HepG2 (cell line): ENCODE measurements around the gene IQCC. TPM values are rescaled to one million over a fixed set of nuclear protein-coding genes. Genes with fewer than 3 reads are reported as not detected.

Experiments used
- FOXA1 ChIP-seq, 2 experiments: fragments of 450-650 bp in 1 of 2; sonication (generic) in 1 of 2; formaldehyde crosslinking in 1 of 2; IDR thresholded peaks; 2 replicates each; pipeline versions ENCODE4 v1.4.0 to v1.6.1; 2016 to 2020; ENCODE audit warnings: missing genetic modification reagents in 1 of 2
- FOXA3 ChIP-seq: IDR thresholded peaks from 2 replicates; pipeline ENCODE4 v1.6.1; 2016; ENCODE audit warnings: missing genetic modification reagents, missing compliant biosample characterization
- HOMEZ ChIP-seq: IDR thresholded peaks from 2 replicates; pipeline ENCODE4 v1.6.1; 2016; ENCODE audit warnings: low read depth
- HOXA3 ChIP-seq: sonication (generic); formaldehyde crosslinking; IDR thresholded peaks from 2 replicates; pipeline ENCODE4 v1.5.0; 2020; ENCODE audit warnings: missing genetic modification reagents
- JUNB ChIP-seq: sonication (generic); formaldehyde crosslinking; IDR thresholded peaks from 2 replicates; pipeline ENCODE4 v1.8.0; 2022; ENCODE audit warnings: missing genetic modification reagents, mild to moderate bottlenecking, borderline replicate concordance
- KLF13 ChIP-seq: sonication (generic); formaldehyde crosslinking; IDR thresholded peaks from 2 replicates; pipeline ENCODE4 v1.4.0; 2020; ENCODE audit warnings: mild to moderate bottlenecking, missing genetic modification reagents
- MEF2D ChIP-seq: sonication (generic); formaldehyde crosslinking; IDR thresholded peaks from 2 replicates; pipeline ENCODE4 v1.5.1; 2020; ENCODE audit warnings: mild to moderate bottlenecking, missing genetic modification reagents
- MLLT10 ChIP-seq: sonication (generic); formaldehyde crosslinking; IDR thresholded peaks from 2 replicates; pipeline ENCODE4 v1.4.0; 2020; ENCODE audit warnings: missing genetic modification reagents
- MLX ChIP-seq: IDR thresholded peaks from 2 replicates; pipeline ENCODE4 v1.6.1; 2016
- MXI1 ChIP-seq: IDR thresholded peaks from 3 replicates; pipeline ENCODE4 v1.6.1; 2012; ENCODE audit warnings: low read depth, low read length, inconsistent platforms, borderline replicate concordance
- TSC22D2 ChIP-seq: sonication (generic); formaldehyde crosslinking; IDR thresholded peaks from 2 replicates; pipeline ENCODE4 v1.5.1; 2020; ENCODE audit warnings: missing genetic modification reagents, mild to moderate bottlenecking, borderline replicate concordance
- YEATS2 ChIP-seq: sonication (generic); formaldehyde crosslinking; IDR thresholded peaks from 2 replicates; pipeline ENCODE4 v1.4.0; 2020; ENCODE audit warnings: missing genetic modification reagents, borderline replicate concordance
- ZBED4 ChIP-seq: sonication (generic); formaldehyde crosslinking; IDR thresholded peaks from 2 replicates; pipeline ENCODE4 v1.4.0; 2020; ENCODE audit warnings: missing genetic modification reagents, borderline replicate concordance
- ZNF10 ChIP-seq: sonication (generic); formaldehyde crosslinking; IDR thresholded peaks from 2 replicates; pipeline ENCODE4 v1.4.0; 2020; ENCODE audit warnings: mild to moderate bottlenecking, low read depth, missing genetic modification reagents, borderline replicate concordance
- ZNF256 ChIP-seq: sonication (generic); formaldehyde crosslinking; conservative IDR thresholded peaks from 2 replicates; pipeline ENCODE4 v1.4.0; 2020; ENCODE audit warnings: missing genetic modification reagents
- ZNF572 ChIP-seq: sonication (generic); formaldehyde crosslinking; IDR thresholded peaks from 2 replicates; pipeline ENCODE4 v1.5.1; 2020; ENCODE audit warnings: mild to moderate bottlenecking, missing genetic modification reagents
- polyA plus RNA-seq, 8 experiments: library from polyadenylated mRNA; depleted of rRNA in 3 of 8; stranded (reverse) in 7 of 8; unstranded in 1 of 8; fragments of >200 nt; fragmentation: Illumina TruSeq in 4 of 8; extraction: Trizol in 4 of 8; gene quantifications; 2 replicates each; pipeline versions ENCODE4 v1.2.1 to v1.2.3, GENCODE V29; 2011 to 2016; ENCODE audit warnings: low read depth in 4 of 8, missing spikeins in 1 of 8, mixed read lengths in 1 of 8; ENCODE audit not compliant: insufficient read depth in 1 of 8
- total RNA-seq, 5 experiments: library from RNA; depleted of rRNA; stranded (reverse); fragments of >200 nt; fragmentation: Illumina TruSeq; extraction: Trizol; gene quantifications; 2 replicates each; pipeline ENCODE4 v1.2.3, GENCODE V29; 2016; ENCODE audit warnings: low read depth in 1 of 5
- TF ChIP-seq, protein P1 (sequence below): sonication (generic); formaldehyde crosslinking; IDR thresholded peaks from 2 replicates; pipeline ENCODE4 v1.8.0; 2022; ENCODE audit warnings: mild to moderate bottlenecking, missing genetic modification reagents, moderate library complexity
- TF ChIP-seq, protein P2 (sequence below): sonication (generic); formaldehyde crosslinking; conservative IDR thresholded peaks from 2 replicates; pipeline ENCODE4 v1.4.0; 2020; ENCODE audit warnings: mild to moderate bottlenecking, missing genetic modification reagents, moderate library complexity

Gene IQCC
- total and polyA plus RNA-seq, 2 of the 13 experiments (the other 11 are each of a cell fraction or from before 2014, with no cell fraction given) = 1.7 to 3.0 TPM

- no peak for TF ChIP-seq ZNF10 (CRISPR knock-in tag)
- TF ChIP-seq MXI1 = peak; percentile 94; the same call in 2 of the 3 replicates
- no peak for TF ChIP-seq TSC22D2 (CRISPR knock-in tag)
- TF ChIP-seq FOXA1 (IDR thresholded peaks at IDR 0.05) = no peak
- TF ChIP-seq FOXA1 (CRISPR knock-in tag; IDR thresholded peaks at IDR 0.05) = no peak
- no peak for TF ChIP-seq ZBED4 (CRISPR knock-in tag)
- TF ChIP-seq HOMEZ (CRISPR knock-in tag) = no peak
- no peak for TF ChIP-seq ZNF256
- TF ChIP-seq MEF2D (CRISPR knock-in tag) = no peak
- TF ChIP-seq, protein P1, sequence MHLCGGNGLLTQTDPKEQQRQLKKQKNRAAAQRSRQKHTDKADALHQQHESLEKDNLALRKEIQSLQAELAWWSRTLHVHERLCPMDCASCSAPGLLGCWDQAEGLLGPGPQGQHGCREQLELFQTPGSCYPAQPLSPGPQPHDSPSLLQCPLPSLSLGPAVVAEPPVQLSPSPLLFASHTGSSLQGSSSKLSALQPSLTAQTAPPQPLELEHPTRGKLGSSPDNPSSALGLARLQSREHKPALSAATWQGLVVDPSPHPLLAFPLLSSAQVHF (CRISPR knock-in tag) = 0 out of 2 replicates have a peak, but pooled peaks have one; percentile 39
- 0 out of 2 replicates have a peak, but pooled peaks have one; percentile 16 for TF ChIP-seq FOXA3 (CRISPR knock-in tag)
- TF ChIP-seq MLLT10 (CRISPR knock-in tag) = no peak
- TF ChIP-seq ZNF572 (CRISPR knock-in tag) = no peak
- peak; percentile 79 for TF ChIP-seq YEATS2 (CRISPR knock-in tag)
- TF ChIP-seq, protein P2, sequence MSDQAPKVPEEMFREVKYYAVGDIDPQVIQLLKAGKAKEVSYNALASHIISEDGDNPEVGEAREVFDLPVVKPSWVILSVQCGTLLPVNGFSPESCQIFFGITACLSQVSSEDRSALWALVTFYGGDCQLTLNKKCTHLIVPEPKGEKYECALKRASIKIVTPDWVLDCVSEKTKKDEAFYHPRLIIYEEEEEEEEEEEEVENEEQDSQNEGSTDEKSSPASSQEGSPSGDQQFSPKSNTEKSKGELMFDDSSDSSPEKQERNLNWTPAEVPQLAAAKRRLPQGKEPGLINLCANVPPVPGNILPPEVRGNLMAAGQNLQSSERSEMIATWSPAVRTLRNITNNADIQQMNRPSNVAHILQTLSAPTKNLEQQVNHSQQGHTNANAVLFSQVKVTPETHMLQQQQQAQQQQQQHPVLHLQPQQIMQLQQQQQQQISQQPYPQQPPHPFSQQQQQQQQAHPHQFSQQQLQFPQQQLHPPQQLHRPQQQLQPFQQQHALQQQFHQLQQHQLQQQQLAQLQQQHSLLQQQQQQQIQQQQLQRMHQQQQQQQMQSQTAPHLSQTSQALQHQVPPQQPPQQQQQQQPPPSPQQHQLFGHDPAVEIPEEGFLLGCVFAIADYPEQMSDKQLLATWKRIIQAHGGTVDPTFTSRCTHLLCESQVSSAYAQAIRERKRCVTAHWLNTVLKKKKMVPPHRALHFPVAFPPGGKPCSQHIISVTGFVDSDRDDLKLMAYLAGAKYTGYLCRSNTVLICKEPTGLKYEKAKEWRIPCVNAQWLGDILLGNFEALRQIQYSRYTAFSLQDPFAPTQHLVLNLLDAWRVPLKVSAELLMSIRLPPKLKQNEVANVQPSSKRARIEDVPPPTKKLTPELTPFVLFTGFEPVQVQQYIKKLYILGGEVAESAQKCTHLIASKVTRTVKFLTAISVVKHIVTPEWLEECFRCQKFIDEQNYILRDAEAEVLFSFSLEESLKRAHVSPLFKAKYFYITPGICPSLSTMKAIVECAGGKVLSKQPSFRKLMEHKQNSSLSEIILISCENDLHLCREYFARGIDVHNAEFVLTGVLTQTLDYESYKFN (CRISPR knock-in tag) = no peak
- no peak for TF ChIP-seq KLF13 (CRISPR knock-in tag)
- TF ChIP-seq MLX = no peak
- TF ChIP-seq HOXA3 (CRISPR knock-in tag) = 0 out of 2 replicates have a peak, but pooled peaks have one; percentile 49
- TF ChIP-seq JUNB (CRISPR knock-in tag) = no peak
These were observed at the start of gene IQCC (continued) for GRCh38 chr1:32205401-32206370.
